ENCODE data around the gene PGGHG. TPM values are rescaled to one million over a fixed set of nuclear protein-coding genes. Genes with fewer than 3 reads are reported as not detected.

Gene PGGHG
- total and polyA plus RNA-seq, 2 donors from 2014 or later: 16.1 to 64.1 TPM

- Histone ChIP-seq H3K27ac (ENCODE audit: low read depth in 2 of 2, low read length in 2 of 2) (no peak overlapping the region), H3K4me3 (ENCODE audit: low read length in 3 of 3) (no peak overlapping the region), H3K9ac (ENCODE audit: low read length in 3 of 3) (no peak overlapping the region), H3K36me3 (ENCODE audit: control insufficient read depth in 2 of 3, insufficient read depth in 3 of 3, low read length in 3 of 3) (no peaks in the 10 kb centered on the region), H3K4me1 (ENCODE audit: control insufficient read depth in 2 of 3, insufficient read depth in 2 of 3, low read depth in 1 of 3, low read length in 3 of 3) (peaks cover 0 to 8% (median 0%) of the 10 kb centered on the region in 3 donors), H3K9me3 (ENCODE audit: control insufficient read depth in 2 of 3, insufficient read depth in 1 of 3, low read length in 3 of 3) (no peaks in the 10 kb centered on the region), H3K27me3 (ENCODE audit: control insufficient read depth, insufficient read depth, low read length) (no peaks in the 10 kb centered on the region)
- FAIRE-seq (no peak), DNase-seq (peak in 2 of 5 donors; percentile 38 to 76)
- intact Hi-C loops (cut with DNase I): no loop called here
- TF ChIP-seq CTCF (IDR thresholded peaks at IDR 0.05; ENCODE audit: borderline replicate concordance, extremely low read depth, insufficient read depth): no peak
Observed at GRCh38 chr11:290621-291231, 1.8 kb downstream of the PGGHG start.

GRCh38 chr11:291281-292210, 2.6 kb downstream of the PGGHG start:
- Histone ChIP-seq H3K4me3 (ENCODE audit: low read length in 3 of 3) (no peak overlapping the region), H3K27ac (ENCODE audit: low read depth in 2 of 2, low read length in 2 of 2) (no peak overlapping the region), H3K36me3 (ENCODE audit: control insufficient read depth in 2 of 3, insufficient read depth in 3 of 3, low read length in 3 of 3) (no peaks in the 10 kb centered on the region), H3K4me1 (ENCODE audit: control insufficient read depth in 2 of 3, insufficient read depth in 2 of 3, low read depth in 1 of 3, low read length in 3 of 3) (peaks cover 0 to 8% (median 0%) of the 10 kb centered on the region in 3 donors), H3K27me3 (ENCODE audit: control insufficient read depth, insufficient read depth, low read length) (no peaks in the 10 kb centered on the region), H3K9me3 (ENCODE audit: control insufficient read depth in 2 of 3, insufficient read depth in 1 of 3, low read length in 3 of 3) (no peaks in the 10 kb centered on the region), H3K9ac (ENCODE audit: low read length in 3 of 3) (no peak overlapping the region)
- intact Hi-C loops (cut with DNase I): no loop called here
- FAIRE-seq: no peak
- no peak for TF ChIP-seq CTCF (IDR thresholded peaks at IDR 0.05; ENCODE audit: borderline replicate concordance, extremely low read depth, insufficient read depth)
- peak in 2 of 5 donors; percentile 35 to 66 for DNase-seq

GRCh38 chr11:292211-293121, 3.5 kb downstream of the PGGHG start:
- H3K27me3 ChIP-seq (ENCODE audit: control insufficient read depth, insufficient read depth, low read length): no peaks in the 10 kb centered on the region
- no peaks in the 10 kb centered on the region for H3K36me3 ChIP-seq (ENCODE audit: control insufficient read depth in 2 of 3, insufficient read depth in 3 of 3, low read length in 3 of 3)
- no peak for TF ChIP-seq CTCF (IDR thresholded peaks at IDR 0.05; ENCODE audit: borderline replicate concordance, extremely low read depth, insufficient read depth)
- FAIRE-seq (no peak), DNase-seq (peak in 2 of 5 donors; percentile 41 to 75)
- intact Hi-C loops (cut with DNase I): no loop called here
- no peak overlapping the region for H3K9ac ChIP-seq (ENCODE audit: low read length in 3 of 3)
- no peaks in the 10 kb centered on the region for H3K9me3 ChIP-seq (ENCODE audit: control insufficient read depth in 2 of 3, insufficient read depth in 1 of 3, low read length in 3 of 3)
- H3K27ac ChIP-seq (ENCODE audit: low read depth in 2 of 2, low read length in 2 of 2): no peak overlapping the region
- peaks cover 0 to 8% (median 0%) of the 10 kb centered on the region in 3 donors for H3K4me1 ChIP-seq (ENCODE audit: control insufficient read depth in 2 of 3, insufficient read depth in 2 of 3, low read depth in 1 of 3, low read length in 3 of 3)
- H3K4me3 ChIP-seq (ENCODE audit: low read length in 3 of 3): no peak overlapping the region
